Kidney (tissue), 14 donors: ENCODE data around the gene PRRG2. TPM values are rescaled to one million over a fixed set of nuclear protein-coding genes. Genes with fewer than 3 reads are reported as not detected.

Source experiments
- DNase-seq, 5 donors: peaks; one replicate each; pipeline ENCODE4 v3.0.0-alpha.2; 2013 to 2020
- FAIRE-seq: peaks from 2 replicates; lab custom pipeline; 2012; peaks lifted over from hg19 to GRCh38; lab: Jason Lieb, UNC
- H3K27ac ChIP-seq, 2 donors: one replicate each; pipeline ENCODE4 v1.7.0; 2013; ENCODE audit warnings: low read depth in 2 of 2, low read length in 2 of 2, inconsistent platforms in 1 of 2
- H3K27me3 ChIP-seq: one replicate; pipeline ENCODE4 v1.7.1; 2013; ENCODE audit warnings: low read length, inconsistent platforms; ENCODE audit not compliant: control insufficient read depth, insufficient read depth
- H3K36me3 ChIP-seq, 3 donors: one replicate each; pipeline versions ENCODE4 v1.7.0 to v1.7.1; 2013; ENCODE audit warnings: low read length in 3 of 3, control low read depth in 1 of 3, inconsistent platforms in 1 of 3; ENCODE audit not compliant: insufficient read depth in 3 of 3, control insufficient read depth in 2 of 3
- H3K4me1 ChIP-seq, 3 donors: one replicate each; pipeline versions ENCODE4 v1.7.0 to v1.7.1; 2013; ENCODE audit warnings: low read length in 3 of 3, inconsistent platforms in 1 of 3, low read depth in 1 of 3; ENCODE audit not compliant: control insufficient read depth in 2 of 3, insufficient read depth in 2 of 3
- H3K4me3 ChIP-seq, 3 donors: one replicate each; pipeline versions ENCODE4 v1.7.0 to v1.8.1; 2013; ENCODE audit warnings: low read length in 3 of 3, control low read depth in 1 of 3, inconsistent platforms in 1 of 3
- H3K9ac ChIP-seq, 3 donors: one replicate each; pipeline versions ENCODE4 v1.7.0 to v1.7.1; 2013; ENCODE audit warnings: low read length in 3 of 3, control low read depth in 1 of 3, inconsistent platforms in 1 of 3
- H3K9me3 ChIP-seq, 3 donors: one replicate each; pipeline versions ENCODE4 v1.7.0 to v1.7.1; 2013; ENCODE audit warnings: low read length in 3 of 3, control low read depth in 1 of 3, inconsistent platforms in 1 of 3; ENCODE audit not compliant: control insufficient read depth in 2 of 3, insufficient read depth in 1 of 3
- intact Hi-C: fragments of 100-400 bp; cut with DNase I; formaldehyde crosslinking; loops from one replicate; pipeline ENCODE4 v1.11.1; 2022
- polyA plus RNA-seq: library from polyadenylated mRNA; stranded (reverse); fragments of 350-450 nt; fragmentation: Illumina TruSeq; extraction: RNeasy Lipid Tissue Mini Kit (QIAGEN cat#74804); gene quantifications from one replicate; pipeline ENCODE4 v1.2.3, GENCODE V29; 2014; ENCODE audit warnings: low read depth, low replicate concordance; ENCODE audit not compliant: insufficient read depth
- total RNA-seq: library from RNA; stranded (reverse); fragmentation: NEBNext Ultra II Directional; extraction: Animal tissue kit (Norgen Biotek cat#: 25700); gene quantifications from one replicate; pipeline ENCODE4 v1.2.1, GENCODE V29; 2021
- TF ChIP-seq, protein P1 (sequence below): IDR thresholded peaks from 3 replicates; pipeline ENCODE4 v1.5.1; 2012; ENCODE audit warnings: mild to moderate bottlenecking, moderate library complexity, borderline replicate concordance; ENCODE audit not compliant: insufficient read depth; ENCODE audit errors: extremely low read depth
- donor health status: control.
- donor health status: control.
- donor health status: control.
- donor health status: control.
- donor health status: control.
- donor health status: DM: yes; HTN: yes; CAD: no.
- donor health status: Normal renal cell carcinoma (clear cell type).

The PRRG2 gene
- total and polyA plus RNA-seq, 2 donors from 2014 or later = 14.9 to 17.6 TPM

DNA sequence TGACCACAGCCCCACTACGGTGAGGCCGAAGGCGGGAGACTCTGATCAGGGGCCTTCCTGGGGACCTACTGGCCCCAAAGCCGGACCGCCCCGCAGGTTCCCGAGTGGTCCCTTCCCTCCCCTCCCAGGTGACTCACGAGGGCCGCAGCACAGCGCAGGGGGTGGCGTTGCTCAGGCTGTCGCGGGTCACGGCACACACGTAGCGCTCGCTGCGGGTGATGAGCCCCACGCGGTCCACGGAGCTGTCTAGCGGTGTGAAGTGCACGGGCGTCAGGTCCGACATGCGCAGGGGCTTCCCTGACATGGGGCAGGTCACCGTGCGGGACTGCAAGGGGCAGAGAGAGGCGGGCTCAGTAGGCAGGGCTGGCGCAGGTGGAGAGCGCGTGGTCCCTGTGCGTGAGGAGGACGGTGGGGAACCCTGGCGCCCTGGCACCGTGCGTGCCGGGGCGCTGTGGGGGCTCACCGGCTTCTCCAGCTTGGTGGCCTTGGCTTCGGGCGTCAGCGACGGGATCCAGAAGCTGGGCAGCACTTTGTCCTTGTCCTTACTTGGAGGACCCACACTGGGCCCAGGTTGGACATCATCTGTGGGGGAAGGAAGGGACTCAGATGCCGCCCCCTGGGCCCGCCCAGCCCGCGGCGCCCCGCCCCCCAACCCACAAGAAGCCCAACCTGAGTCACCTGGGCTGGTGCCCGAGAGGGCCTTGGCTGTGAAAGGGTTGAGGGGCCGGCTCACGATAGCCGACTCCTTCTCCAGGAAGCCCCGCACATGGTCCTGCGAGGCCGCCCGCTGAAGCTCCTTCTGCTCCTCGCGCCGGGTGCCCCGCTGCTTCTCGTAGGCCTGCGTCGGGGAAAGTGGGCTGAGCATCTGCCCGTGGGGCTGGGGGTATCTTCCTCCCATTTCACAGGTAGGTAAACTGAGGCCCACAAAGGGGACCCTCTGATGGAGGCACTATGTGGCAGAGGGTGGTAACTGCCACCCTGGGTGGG, 24.4 kb upstream of the PRRG2 start:
- intact Hi-C loops = no loop called here
- H3K27ac ChIP-seq = no peak overlapping the region
- H3K9me3 ChIP-seq = no peaks in the 10 kb centered on the region
- peak in 2 of 5 donors; percentile 58 to 79 for DNase-seq
- no peak overlapping the region for H3K9ac ChIP-seq
- peaks cover 0 to 2% (median 0%) of the 10 kb centered on the region in 3 donors for H3K4me1 ChIP-seq
- TF ChIP-seq, protein P1, sequence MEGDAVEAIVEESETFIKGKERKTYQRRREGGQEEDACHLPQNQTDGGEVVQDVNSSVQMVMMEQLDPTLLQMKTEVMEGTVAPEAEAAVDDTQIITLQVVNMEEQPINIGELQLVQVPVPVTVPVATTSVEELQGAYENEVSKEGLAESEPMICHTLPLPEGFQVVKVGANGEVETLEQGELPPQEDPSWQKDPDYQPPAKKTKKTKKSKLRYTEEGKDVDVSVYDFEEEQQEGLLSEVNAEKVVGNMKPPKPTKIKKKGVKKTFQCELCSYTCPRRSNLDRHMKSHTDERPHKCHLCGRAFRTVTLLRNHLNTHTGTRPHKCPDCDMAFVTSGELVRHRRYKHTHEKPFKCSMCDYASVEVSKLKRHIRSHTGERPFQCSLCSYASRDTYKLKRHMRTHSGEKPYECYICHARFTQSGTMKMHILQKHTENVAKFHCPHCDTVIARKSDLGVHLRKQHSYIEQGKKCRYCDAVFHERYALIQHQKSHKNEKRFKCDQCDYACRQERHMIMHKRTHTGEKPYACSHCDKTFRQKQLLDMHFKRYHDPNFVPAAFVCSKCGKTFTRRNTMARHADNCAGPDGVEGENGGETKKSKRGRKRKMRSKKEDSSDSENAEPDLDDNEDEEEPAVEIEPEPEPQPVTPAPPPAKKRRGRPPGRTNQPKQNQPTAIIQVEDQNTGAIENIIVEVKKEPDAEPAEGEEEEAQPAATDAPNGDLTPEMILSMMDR = no peak
- H3K4me3 ChIP-seq = no peak overlapping the region
- H3K36me3 ChIP-seq = peaks cover 2 to 28% (median 15%) of the 10 kb centered on the region in 3 donors
- no peak for FAIRE-seq
- H3K27me3 ChIP-seq = no peaks in the 10 kb centered on the region

DNA sequence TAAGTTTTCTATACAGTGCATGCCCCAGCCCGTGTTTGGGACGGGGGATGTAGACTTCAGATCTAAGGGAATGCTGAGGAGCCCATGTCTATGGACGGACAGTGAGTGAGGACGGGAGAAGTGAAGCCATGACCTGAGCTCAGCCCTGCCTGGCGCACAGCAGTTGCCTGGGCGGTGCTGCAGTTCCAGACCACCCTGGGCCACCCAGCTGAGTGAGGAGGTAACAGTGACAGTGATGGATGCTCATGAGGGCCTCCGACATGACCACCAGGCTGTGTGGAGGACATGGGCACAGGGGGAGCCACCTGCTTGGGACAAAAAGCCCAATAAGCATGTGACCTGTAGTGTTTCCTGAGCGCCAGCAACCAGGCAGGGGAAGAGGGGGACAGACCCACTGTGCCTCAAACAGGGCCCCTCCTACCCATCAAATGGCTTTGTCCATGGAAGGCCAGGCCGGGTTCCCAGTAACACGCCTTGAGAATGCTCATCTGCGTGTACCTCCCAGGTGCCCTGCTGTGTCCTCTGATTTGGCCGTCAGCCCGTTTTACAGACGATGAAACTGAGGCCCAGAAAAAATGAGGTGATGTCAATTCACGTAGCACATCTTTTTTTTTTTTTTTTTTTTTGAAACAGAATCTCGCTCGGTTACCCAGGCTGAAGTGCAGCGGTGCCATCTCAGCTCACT, 23.3 kb upstream of the PRRG2 start:
- no peak for FAIRE-seq
- Histone ChIP-seq H3K9me3 (no peaks in the 10 kb centered on the region), H3K4me3 (no peak overlapping the region), H3K9ac (no peak overlapping the region), H3K4me1 (peaks cover 0 to 2% (median 0%) of the 10 kb centered on the region in 3 donors), H3K36me3 (peaks cover 2 to 28% (median 15%) of the 10 kb centered on the region in 3 donors), H3K27me3 (no peaks in the 10 kb centered on the region), H3K27ac (no peak overlapping the region)
- no peak for DNase-seq
- intact Hi-C loops = no loop called here
- TF ChIP-seq, protein P1 = no peak

DNA sequence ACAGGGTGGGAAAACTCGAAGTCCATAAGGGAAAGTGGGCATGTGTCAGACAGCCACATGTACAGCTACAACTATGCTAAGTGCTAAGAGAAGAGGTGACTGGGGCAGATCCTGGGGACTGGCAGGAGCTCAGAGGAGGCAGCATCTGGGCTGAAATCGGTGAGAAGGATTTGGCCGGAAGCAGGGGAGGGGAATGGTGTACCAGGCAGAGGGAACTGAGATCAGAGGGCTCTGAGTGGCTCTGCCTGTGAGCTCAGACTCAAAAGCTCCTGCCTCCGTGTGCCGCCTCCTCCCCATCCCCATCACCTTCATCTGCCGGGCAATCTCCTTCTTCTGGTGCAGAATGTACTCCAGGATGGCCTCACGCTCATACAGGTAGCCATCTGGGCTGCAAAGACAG, 22.5 kb upstream of the PRRG2 start:
- DNase-seq = no peak
- Histone ChIP-seq H3K9ac (no peak overlapping the region), H3K27ac (no peak overlapping the region), H3K9me3 (no peaks in the 10 kb centered on the region), H3K36me3 (peaks cover 2 to 28% (median 15%) of the 10 kb centered on the region in 3 donors), H3K4me3 (no peak overlapping the region), H3K4me1 (peaks cover 0 to 2% (median 0%) of the 10 kb centered on the region in 3 donors), H3K27me3 (no peaks in the 10 kb centered on the region)
- intact Hi-C loops = no loop called here
- TF ChIP-seq, protein P1 = no peak
- no peak for FAIRE-seq
